Measurements from ENCODE around the gene ZDHHC17.

GRCh38 chr12:76813265-76813664 lies 49.4 kb downstream of the ZDHHC17 start:
- TF ChIP-seq ZNF18 (CRISPR knock-in tag; IDR thresholded peaks at IDR 0.05; ENCODE audit: insufficient replicate concordance) (no peak), ATF3 (CRISPR knock-in tag; IDR thresholded peaks at IDR 0.05) (no peak), KAT8 (CRISPR knock-in tag; IDR thresholded peaks at IDR 0.05) (no peak), POGZ (CRISPR knock-in tag; IDR thresholded peaks at IDR 0.05) (no peak), NFIB (CRISPR knock-in tag; IDR thresholded peaks at IDR 0.05; ENCODE audit: borderline replicate concordance) (no peak), CTCF (CRISPR knock-in tag; IDR thresholded peaks at IDR 0.05) (no peak), NR2F6 (IDR thresholded peaks at IDR 0.05) (no peak), NR2F6 (CRISPR knock-in tag; IDR thresholded peaks at IDR 0.05) (no peak), MAX (IDR thresholded peaks at IDR 0.05) (no peak), MYC (CRISPR knock-in tag; IDR thresholded peaks at IDR 0.05; ENCODE audit: borderline replicate concordance) (no peak), ATM (IDR thresholded peaks at IDR 0.05; ENCODE audit: borderline replicate concordance) (no peak), TARDBP (CRISPR knock-in tag; IDR thresholded peaks at IDR 0.05) (no peak), NFATC3 (CRISPR knock-in tag; IDR thresholded peaks at IDR 0.05) (no peak)

Data from HepG2 (cell line).